DMS53 treated with DMSO at 0.1 percent for 48 hours (cell line): ENCODE measurements around the gene SULT1C2.
"Not testable (repeated sequence)": the region's sequence is repeated elsewhere in the genome, so short reads cannot be mapped to it uniquely, and the experiment has no call there.

ENCODE experiments used
- DNase-seq: peaks from one replicate; lab custom pipeline; 2025; ENCODE audit not compliant: unreplicated experiment; lab: John Stamatoyannopoulos, UW

The SULT1C2 gene

GRCh38 chr2:108348816-108349570, 60.3 kb downstream of the SULT1C2 start:
- DNase-seq, result no peak

DNA sequence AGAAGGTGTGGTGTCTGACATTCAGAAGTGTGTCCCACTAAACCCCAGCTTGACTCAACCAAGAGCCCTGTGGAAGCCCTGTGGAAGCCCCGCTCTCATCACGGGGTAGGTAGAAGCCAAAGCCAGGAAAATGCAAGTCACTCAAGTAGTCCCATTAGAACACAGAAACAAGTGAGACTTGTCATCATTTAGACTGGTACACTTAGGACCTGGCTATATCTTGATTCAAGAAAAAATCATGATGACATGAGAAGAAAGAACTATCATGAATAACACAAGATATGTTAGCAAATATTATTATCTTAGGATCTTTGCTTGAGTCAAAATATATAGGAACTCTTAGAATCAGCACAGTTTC, 60.9 kb downstream of the SULT1C2 start:
- no peak for DNase-seq

DNA sequence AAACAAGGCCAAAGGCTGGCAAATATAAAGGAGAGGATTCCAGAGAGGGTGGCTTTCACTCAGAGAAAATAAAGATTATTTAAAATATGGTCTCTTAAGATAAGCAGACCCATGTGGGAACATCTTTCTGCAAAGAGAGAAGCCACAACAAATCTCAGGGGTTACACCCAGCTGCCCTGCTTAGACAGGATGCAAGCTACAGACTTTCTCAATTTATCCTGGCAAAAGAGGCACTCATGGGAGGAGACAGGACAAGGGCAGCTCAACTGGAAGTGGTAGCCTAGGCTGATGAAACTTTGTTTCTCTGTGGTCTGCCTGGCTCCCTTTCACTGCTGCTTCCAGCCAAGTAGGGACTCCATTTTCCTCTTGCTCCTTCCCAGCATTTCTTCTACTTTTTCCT, 63.2 kb downstream of the SULT1C2 start:
- no peak for DNase-seq

- no peak for DNase-seq
These were observed 65.4 kb downstream of the SULT1C2 start for GRCh38 chr2:108354136-108354535.

- DNase-seq, result no peak
These were observed 67.4 kb downstream of the SULT1C2 start for GRCh38 chr2:108355906-108356734.

DNA sequence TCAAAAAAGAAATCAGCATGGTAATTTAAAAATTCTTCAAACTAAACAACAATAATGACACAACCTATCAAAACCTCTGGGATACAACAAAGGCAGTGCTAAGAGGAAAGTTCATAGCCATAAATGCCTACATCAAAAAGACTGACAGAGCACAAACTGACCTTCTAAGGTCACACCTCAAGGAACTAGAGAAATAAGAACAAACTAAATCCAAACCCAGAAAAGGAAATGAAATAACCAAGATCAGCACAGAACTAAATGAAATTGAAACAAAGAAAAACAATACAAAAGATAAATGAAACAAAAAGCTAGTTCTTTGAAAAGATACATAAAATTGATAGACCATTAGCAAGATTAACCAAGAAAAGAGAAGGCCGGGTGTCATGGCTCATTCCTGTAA, 70.6 kb downstream of the SULT1C2 start:
- DNase-seq, result not testable (repeated sequence)
